Endothelial cell of umbilical vein (primary cell): ENCODE measurements around the gene BAG3. TPM values are rescaled to one million over a fixed set of nuclear protein-coding genes. Genes with fewer than 3 reads are reported as not detected.

Source experiments
- BruUV-seq: library from RNA; stranded (reverse); fragments of 400-500 nt; replicated peaks from 2 replicates; lab custom pipeline; 2021; lab: Mats Ljungman, UMichigan
- CTCF ChIA-PET: fragments of 300-600, 350-600 bp; sonication (Branson Sonifier 250); formaldehyde crosslinking; loops from one replicate; lab custom pipeline; 2021; ENCODE audit warnings: antibody characterized with exemption, inconsistent platforms; lab: Charles Lee
- POLR2A ChIA-PET: fragments of 300-600, 350-600 bp; sonication (Branson Sonifier 250); formaldehyde crosslinking; loops from one replicate; lab custom pipeline; 2021; ENCODE audit warnings: antibody characterized with exemption, inconsistent platforms; lab: Charles Lee
- DNase-seq: peaks from one replicate; pipeline ENCODE4 v3.0.0-alpha.2; 2011; ENCODE audit warnings: low read depth, low spot score
- FAIRE-seq: peaks from 2 replicates; lab custom pipeline; 2011; peaks lifted over from hg19 to GRCh38; lab: Jason Lieb, UNC
- H2AFZ ChIP-seq: 2 replicates; pipeline ENCODE4 v1.6.0; 2012; ENCODE audit warnings: low read depth, low read length, control low read depth, inconsistent platforms
- H3K27ac ChIP-seq: 2 replicates; pipeline ENCODE4 v1.5.1; 2011; ENCODE audit warnings: low read depth, mild to moderate bottlenecking, control low read depth, low read length, moderate library complexity; ENCODE audit not compliant: insufficient read depth
- H3K27me3 ChIP-seq, 2 experiments: 2 replicates each; pipeline versions ENCODE4 v1.6.0 to v1.6.1; 2011; ENCODE audit warnings: low read length in 2 of 2, mixed read lengths in 1 of 2; ENCODE audit not compliant: control insufficient read depth in 2 of 2, insufficient read depth in 2 of 2
- H3K36me3 ChIP-seq, 2 experiments: 2 replicates in 1 of 2; 3 replicates in 1 of 2; pipeline ENCODE4 v1.5.1; 2011; ENCODE audit warnings: low read length in 2 of 2, mild to moderate bottlenecking in 1 of 2, moderate library complexity in 1 of 2; ENCODE audit not compliant: control insufficient read depth in 2 of 2, insufficient read depth in 2 of 2; ENCODE audit errors: extremely low read depth in 1 of 2
- H3K4me1 ChIP-seq: 3 replicates; pipeline ENCODE4 v1.5.1; 2011; ENCODE audit warnings: mild to moderate bottlenecking, low read length; ENCODE audit not compliant: control insufficient read depth, insufficient read depth; ENCODE audit errors: extremely low read depth
- H3K4me2 ChIP-seq: 2 replicates; pipeline ENCODE4 v1.6.1; 2011; ENCODE audit warnings: low read length, control low read depth, mixed read lengths; ENCODE audit not compliant: insufficient read depth
- H3K4me3 ChIP-seq, 3 experiments: fragments of 200-600 bp in 1 of 3; sonication (generic), shearing (Covaris generic) in 1 of 3; replicated peaks in 1 of 3; 2 replicates each; pipeline ENCODE4 v1.5.1; 2011 to 2016; ENCODE audit warnings: control low read depth in 3 of 3, low read length in 3 of 3, mild to moderate bottlenecking in 2 of 3, inconsistent platforms in 1 of 3, low read depth in 1 of 3, moderate library complexity in 1 of 3; ENCODE audit not compliant: insufficient read depth in 1 of 3
- H3K79me2 ChIP-seq: 2 replicates; pipeline ENCODE4 v1.6.0; 2012; ENCODE audit warnings: low read length, inconsistent platforms; ENCODE audit not compliant: control insufficient read depth, insufficient read depth
- H3K9ac ChIP-seq: replicated peaks from 2 replicates; pipeline ENCODE3; 2011; ENCODE audit warnings: low read length, control low read depth; ENCODE audit not compliant: insufficient read depth; ENCODE audit errors: extremely low read depth
- H3K9me1 ChIP-seq: replicated peaks from 3 replicates; pipeline ENCODE4 v1.6.0; 2011; ENCODE audit warnings: mild to moderate bottlenecking, low read length; ENCODE audit not compliant: control insufficient read depth, insufficient read depth; ENCODE audit errors: extremely low read depth
- H3K9me3 ChIP-seq: replicated peaks from 2 replicates; pipeline ENCODE4 v1.5.1; 2012; ENCODE audit warnings: low read length, inconsistent platforms; ENCODE audit not compliant: control insufficient read depth, insufficient read depth
- H4K20me1 ChIP-seq: replicated peaks from 2 replicates; pipeline ENCODE3; 2011; ENCODE audit warnings: mild to moderate bottlenecking, low read length; ENCODE audit not compliant: control insufficient read depth, insufficient read depth; ENCODE audit errors: extremely low read depth
- CTCF ChIP-seq, 2 donors: IDR thresholded peaks; 1 replicate in 1 of 2; 2 replicates in 1 of 2; pipeline ENCODE4 v1.5.1; 2011; ENCODE audit warnings: low read length in 2 of 2, mild to moderate bottlenecking in 2 of 2, moderate library complexity in 2 of 2, control low read depth in 1 of 2, inconsistent platforms in 1 of 2, low read depth in 1 of 2; ENCODE audit not compliant: insufficient read depth in 1 of 2; ENCODE audit errors: extremely low read depth in 1 of 2
- EZH2 ChIP-seq: IDR thresholded peaks from 2 replicates; pipeline ENCODE4 v1.6.1; 2012; ENCODE audit warnings: borderline replicate concordance, low read depth, mild to moderate bottlenecking, moderate library complexity, low read length, inconsistent platforms; ENCODE audit not compliant: severe bottlenecking
- FOS ChIP-seq: IDR thresholded peaks from 2 replicates; pipeline ENCODE4 v1.6.1; 2011; ENCODE audit warnings: mild to moderate bottlenecking, low read length, moderate library complexity, borderline replicate concordance; ENCODE audit not compliant: insufficient read depth
- GATA2 ChIP-seq: IDR thresholded peaks from 2 replicates; pipeline ENCODE4 v1.7.0; 2011; ENCODE audit warnings: low read depth, mild to moderate bottlenecking, moderate library complexity, mixed read lengths, low read length; ENCODE audit not compliant: insufficient read length, insufficient read depth
- JUN ChIP-seq: IDR thresholded peaks from 2 replicates; pipeline ENCODE4 v1.6.1; 2011; ENCODE audit warnings: borderline replicate concordance, low read depth; ENCODE audit not compliant: insufficient read length, insufficient read depth
- MAX ChIP-seq: IDR thresholded peaks from 2 replicates; pipeline ENCODE4 v1.6.1; 2011; ENCODE audit not compliant: insufficient read depth, insufficient read length
- MYC ChIP-seq: IDR thresholded peaks from one replicate; pipeline ENCODE4 v1.6.1; 2011; ENCODE audit warnings: mild to moderate bottlenecking, low read depth, low read length
- POLR2A ChIP-seq: IDR thresholded peaks from 2 replicates; pipeline ENCODE4 v1.6.1; 2012; ENCODE audit warnings: low read depth, mild to moderate bottlenecking, control low read depth, low read length
- POLR2AphosphoS5 ChIP-seq: IDR thresholded peaks from 2 replicates; pipeline ENCODE4 v1.6.1; 2012; ENCODE audit warnings: low read depth, mild to moderate bottlenecking, control low read depth, low read length, moderate library complexity; ENCODE audit not compliant: insufficient read depth
- dilution Hi-C: fragments of 300-500 bp; cut with MboI; formaldehyde crosslinking; loops from one replicate; pipeline ENCODE4 v1.15.0; 2019; ENCODE audit warnings: low sequenced_read_pairs; ENCODE audit not compliant: extremely low pct_ligation_motif_present
- intact Hi-C: fragments of 100-400 bp; cut with micrococcal nuclease; formaldehyde crosslinking; loops from one replicate; pipeline ENCODE4 v1.10.0; 2022
- polyA plus RNA-seq, 4 experiments: library from polyadenylated mRNA; depleted of rRNA in 3 of 4; stranded (reverse) in 3 of 4; unstranded in 1 of 4; fragments of >200 nt; gene quantifications; 2 replicates each; pipeline versions ENCODE4 v1.2.1 to v1.2.3, GENCODE V29; 2011 to 2012; ENCODE audit warnings: missing spikeins in 1 of 4
- total RNA-seq: library from RNA; stranded (reverse); gene quantifications from 2 replicates; pipeline ENCODE4 v1.2.3, GENCODE V29; 2021

The BAG3 gene
- total and polyA plus RNA-seq, 2 donors (not counting 3 experiments of a cell fraction or from before 2014, with no cell fraction given) = 25.2 to 66.7 TPM

DNA sequence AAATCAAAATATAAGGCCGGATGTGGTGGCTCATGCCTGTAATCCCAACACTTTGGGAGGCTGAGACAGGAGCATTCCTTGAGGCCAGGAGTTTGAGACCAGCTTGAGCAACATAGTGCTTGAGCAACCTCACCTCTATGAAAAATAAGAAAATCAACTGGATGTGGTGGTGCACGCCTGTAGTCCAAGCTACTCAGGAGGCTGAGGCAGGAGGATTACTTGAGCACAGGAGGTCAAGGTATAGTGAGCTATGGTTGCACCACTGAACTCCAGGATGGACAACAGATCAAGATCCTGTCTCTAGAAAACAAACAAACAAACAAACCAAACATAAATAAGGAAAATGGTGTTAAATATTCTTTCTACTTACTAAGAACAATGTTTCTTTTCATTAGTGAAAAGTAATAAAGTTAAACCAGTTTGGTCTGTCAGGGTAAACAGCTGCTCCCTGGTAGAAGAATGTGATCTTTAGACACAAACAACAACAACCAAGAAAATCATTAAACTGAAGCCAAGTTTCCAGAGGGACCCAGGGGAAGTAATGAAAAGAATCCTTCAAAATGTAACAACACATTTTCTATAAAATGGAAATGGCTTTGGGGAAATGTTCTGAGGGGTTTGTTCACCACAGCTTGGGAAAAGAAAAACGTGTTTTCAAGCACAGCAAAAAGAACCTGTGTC is 17.5 kb upstream of the BAG3 start:
- Histone ChIP-seq H3K27me3 (peaks cover 0 to 1% of the 10 kb centered on the region in 2 experiments), H3K36me3 (no peaks in the 10 kb centered on the region), H3K4me3 (no peak overlapping the region), H3K4me2 (no peak overlapping the region), H3K9ac (no peak overlapping the region), H2AFZ (no peak overlapping the region), H3K4me1 (no peaks in the 10 kb centered on the region), H4K20me1 (no peaks in the 10 kb centered on the region), H3K27ac (no peak overlapping the region), H3K9me1 (no peaks in the 10 kb centered on the region), H3K79me2 (no peaks in the 10 kb centered on the region), H3K9me3 (no peaks in the 10 kb centered on the region)
- no TSS peak for BruUV-seq
- no peak for TF ChIP-seq CTCF (IDR thresholded peaks at IDR 0.05; ENCODE audit: extremely low read depth in 1 of 2, insufficient read depth in 1 of 2, low read depth in 1 of 2, low read length in 2 of 2)
- no peak for TF ChIP-seq POLR2AphosphoS5
- TF ChIP-seq GATA2 = no peak
- no peak for TF ChIP-seq JUN
- no peak for TF ChIP-seq POLR2A
- TF ChIP-seq FOS = no peak
- no peak for TF ChIP-seq EZH2
- TF ChIP-seq MAX = no peak
- TF ChIP-seq MYC = no peak
- dilution Hi-C loops (no loop called here), intact Hi-C loops (no loop called here)
- FAIRE-seq (no peak), DNase-seq (no peak)
- POLR2A ChIA-PET = no interaction called here
- CTCF ChIA-PET = interaction anchor here (2.2 kb wide), 1 partner anchor 25 kb away, joined by 9 read pairs; no protein-coding TSS in a partner anchor
